HG02623 (cell line): ENCODE data around the gene ZRANB3.

ENCODE experiments used
- ATAC-seq: cut with Tn5 transposase; IDR thresholded peaks from one replicate; pipeline ENCODE4 v1.9.1; 2021; ENCODE audit warnings: moderate library complexity; ENCODE audit not compliant: unreplicated experiment

Gene ZRANB3

GRCh38 chr2:135256531-135257260, 274.3 kb downstream of the ZRANB3 start:
- no peak for ATAC-seq

DNA sequence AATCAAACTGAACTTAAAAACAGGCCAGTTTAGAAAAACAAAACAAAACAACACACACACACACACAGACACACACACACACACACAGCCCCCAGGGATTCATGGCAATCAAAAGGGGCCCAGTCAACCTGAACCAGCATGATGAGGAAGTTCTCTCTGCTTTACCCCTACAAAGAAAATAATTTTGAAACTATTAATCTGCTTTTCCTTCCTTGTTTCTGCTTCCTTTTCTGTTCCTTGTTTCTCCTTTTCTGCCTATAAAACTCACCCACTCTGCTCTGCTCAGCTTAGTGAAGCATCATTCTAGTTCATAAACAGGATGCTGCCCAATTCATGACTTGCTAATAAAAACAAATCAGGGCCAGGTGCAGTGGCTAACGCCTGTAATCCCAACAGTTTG, 275.8 kb downstream of the ZRANB3 start:
- ATAC-seq: no peak

- ATAC-seq: no peak
Measured at GRCh38 chr2:135252805-135253458, 278.1 kb downstream of the ZRANB3 start.

GRCh38 chr2:135248611-135249010, 282.4 kb downstream of the ZRANB3 start:
- no peak for ATAC-seq

DNA sequence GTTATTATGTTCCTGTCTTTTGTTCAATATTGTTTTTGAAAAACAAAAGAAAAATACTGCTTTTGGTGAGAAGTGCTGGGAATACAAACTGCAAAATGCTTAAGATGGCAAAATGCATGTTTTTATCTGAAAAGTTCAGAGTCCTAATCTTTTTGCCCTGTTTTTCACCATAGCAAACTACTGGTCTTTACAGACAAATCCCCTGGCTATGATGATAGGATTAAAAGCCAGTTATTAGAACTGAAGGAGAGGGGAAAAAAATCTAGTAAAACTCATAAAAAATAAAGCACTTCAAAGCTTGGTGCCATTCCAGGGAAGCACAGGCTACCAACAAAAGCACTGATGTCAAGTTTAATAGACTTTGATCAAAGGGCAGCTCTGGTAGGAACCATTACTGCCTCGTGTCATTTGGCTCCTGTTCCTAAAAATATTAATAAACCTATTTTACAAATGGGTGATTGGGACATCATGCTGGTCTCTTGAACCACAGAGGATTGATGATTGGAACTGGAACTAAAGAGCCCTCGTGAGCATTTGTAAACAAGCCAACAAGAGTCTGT, 284.2 kb downstream of the ZRANB3 start:
- ATAC-seq: no peak

DNA sequence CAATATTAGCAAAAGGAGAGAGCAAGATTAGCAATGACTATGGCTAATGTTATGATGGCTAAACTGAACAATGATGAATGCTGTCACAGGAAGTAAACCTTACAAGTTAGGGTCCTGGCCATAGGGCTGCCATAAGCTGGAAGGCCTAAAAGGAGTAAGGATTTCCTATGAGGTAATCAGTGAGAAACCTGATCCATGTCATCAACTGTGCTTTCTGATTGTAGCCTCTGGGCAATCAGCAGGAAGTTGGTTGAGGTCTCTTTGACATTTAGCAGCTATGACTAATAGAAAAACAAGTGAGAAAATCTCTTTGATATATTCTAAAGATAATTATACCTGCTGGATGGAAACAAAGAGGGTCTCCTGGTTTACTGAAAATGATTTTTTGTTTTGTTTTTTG, 285.9 kb downstream of the ZRANB3 start:
- no peak for ATAC-seq

- ATAC-seq: no peak
Measured at GRCh38 chr2:135238651-135239050, 292.4 kb downstream of the ZRANB3 start.

DNA sequence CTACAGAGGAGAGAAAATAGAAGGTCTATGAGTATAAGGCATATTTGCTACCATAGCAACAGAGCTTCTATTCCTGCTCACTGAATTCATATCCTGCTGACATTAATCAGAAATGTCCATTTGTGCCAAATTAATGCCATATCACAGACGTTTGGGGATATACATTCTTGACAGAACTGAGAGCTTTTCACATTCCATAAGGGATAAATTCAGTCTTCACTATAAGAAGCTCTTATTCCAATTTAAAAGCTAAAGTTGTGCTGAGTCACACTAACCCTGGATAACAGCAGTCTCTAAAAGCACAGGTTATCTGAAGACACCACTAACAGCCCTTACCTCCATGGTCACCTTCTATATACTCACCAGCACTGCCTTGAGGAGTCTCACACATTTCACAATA, 300.9 kb downstream of the ZRANB3 start:
- ATAC-seq: no peak

GRCh38 chr2:135227386-135227785, 303.6 kb downstream of the ZRANB3 start:
- no peak for ATAC-seq

GRCh38 chr2:135226961-135227360, 304.1 kb downstream of the ZRANB3 start:
- no peak for ATAC-seq

DNA sequence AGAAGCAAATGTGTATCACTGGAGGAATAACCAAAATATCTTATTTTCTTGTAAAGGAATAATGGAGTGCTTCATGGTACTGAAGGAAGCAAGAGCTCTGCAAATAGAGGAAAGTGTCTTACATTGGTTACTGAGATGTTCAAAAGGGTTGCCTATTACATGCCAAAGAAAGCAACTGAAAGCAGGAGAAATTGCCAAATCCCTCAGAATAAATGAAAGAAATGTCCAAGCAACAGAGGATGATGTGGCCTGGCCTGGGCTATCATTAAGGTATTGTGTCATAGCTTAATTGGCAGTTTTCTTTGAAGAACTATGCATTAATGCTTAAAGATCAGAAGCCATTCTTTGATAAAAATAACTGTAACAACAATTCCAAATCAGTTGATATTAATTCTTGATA, 305.2 kb downstream of the ZRANB3 start:
- ATAC-seq: no peak

DNA sequence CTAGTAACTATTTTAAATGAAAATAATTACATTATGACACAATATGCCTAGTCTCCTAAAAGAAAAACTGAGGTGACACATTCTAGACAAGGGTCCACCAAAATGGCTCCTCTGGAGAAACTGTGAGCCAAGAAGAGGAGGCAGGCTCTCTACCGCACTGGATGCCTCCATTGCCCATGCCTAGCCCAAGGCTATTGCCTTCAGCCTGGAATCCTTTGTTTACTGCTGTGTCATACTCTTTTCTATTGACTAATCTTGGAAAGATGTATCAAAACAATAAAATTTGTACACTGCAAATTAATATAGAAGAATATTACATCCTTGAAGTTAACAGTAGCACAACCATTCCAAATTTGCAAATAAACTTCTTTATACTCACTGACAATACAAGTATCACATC, 311.8 kb downstream of the ZRANB3 start:
- no peak for ATAC-seq

GRCh38 chr2:135218426-135218825, 312.6 kb downstream of the ZRANB3 start:
- no peak for ATAC-seq

- no peak for ATAC-seq
Measured at GRCh38 chr2:135212757-135213156, 318.3 kb downstream of the ZRANB3 start.

- no peak for ATAC-seq
Measured at GRCh38 chr2:135208016-135208415, 323.0 kb downstream of the ZRANB3 start.

GRCh38 chr2:135203944-135204343, 327.1 kb downstream of the ZRANB3 start:
- ATAC-seq: no peak

GRCh38 chr2:135202751-135203150, 328.3 kb downstream of the ZRANB3 start:
- ATAC-seq: no peak

GRCh38 chr2:135198481-135198880, 332.5 kb downstream of the ZRANB3 start:
- no peak for ATAC-seq

DNA sequence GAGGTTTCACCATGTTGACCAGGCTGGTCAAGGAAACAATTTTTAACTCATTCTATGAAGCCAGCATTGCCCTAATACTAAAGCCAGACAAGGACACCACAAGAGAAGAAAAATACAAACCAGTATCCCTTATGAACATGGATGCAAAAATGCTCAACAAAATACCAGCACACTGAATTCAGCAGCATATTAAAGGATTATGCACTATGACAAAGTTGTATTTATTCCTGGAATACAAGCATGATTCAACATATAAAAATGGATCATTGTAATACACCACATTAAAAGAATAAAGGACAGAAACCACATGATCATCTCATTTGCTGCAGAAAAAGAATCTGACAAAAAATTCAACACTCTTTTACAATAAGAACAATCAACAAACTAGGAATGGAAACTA, 340.2 kb downstream of the ZRANB3 start:
- no peak for ATAC-seq

DNA sequence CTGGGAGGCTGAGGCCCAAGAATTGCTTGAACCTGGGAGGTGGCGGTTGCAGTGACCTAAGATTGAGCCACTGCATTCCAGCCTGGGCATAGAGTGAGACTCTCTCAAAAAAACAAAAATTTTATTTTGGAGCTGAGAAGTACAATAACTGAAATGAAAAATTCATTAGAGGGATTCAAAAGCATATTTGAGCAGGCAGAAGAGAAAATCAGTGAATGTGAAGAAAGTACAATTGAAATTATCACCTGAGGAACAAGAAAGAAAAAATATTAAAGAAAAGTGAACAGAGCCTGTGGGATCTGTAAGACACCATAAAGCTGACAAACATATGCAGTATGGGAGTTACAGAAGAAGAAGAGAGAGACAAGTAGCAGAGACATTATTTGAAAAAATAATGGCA, 341.9 kb downstream of the ZRANB3 start:
- no peak for ATAC-seq

GRCh38 chr2:135187270-135187669, 343.7 kb downstream of the ZRANB3 start:
- ATAC-seq: no peak

DNA sequence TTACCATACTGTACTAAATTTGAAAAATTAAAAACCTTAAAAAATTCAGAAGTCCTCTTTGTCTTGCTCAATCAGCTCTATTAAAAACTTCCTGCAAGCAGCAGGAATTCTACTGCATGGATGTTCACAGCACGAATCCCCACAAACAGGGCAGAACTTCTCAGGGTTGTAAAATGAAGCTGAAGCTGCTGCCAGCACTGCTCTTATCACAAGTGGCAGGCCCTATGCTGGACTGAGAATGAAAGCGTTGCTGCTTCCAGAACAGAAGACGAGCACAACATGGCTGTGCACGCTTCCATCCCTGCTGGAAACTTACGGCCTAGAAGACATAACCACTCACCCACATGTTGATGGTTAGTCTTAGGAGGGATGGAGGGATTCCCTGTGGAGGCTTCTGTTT, 345.0 kb downstream of the ZRANB3 start:
- ATAC-seq: no peak
